ENCODE data around the gene DGKA.
"Not testable (repeated sequence)": the region's sequence is repeated elsewhere in the genome, so short reads cannot be mapped to it uniquely, and the experiment has no call there.

DGKA gene

GRCh38 chr12:55930771-55931316, at the start of gene DGKA:
Gene DGKA, plus strand, starts transcription at chr12:55931162. Its CDS starts 5,342 bp downstream, at chr12:55936504.
- peak; percentile 89 for DNase-seq

GRCh38 chr12:55885113-55885512, 45.8 kb upstream of the DGKA start:
- no peak for DNase-seq

- no peak for DNase-seq
These were observed 39.7 kb upstream of the DGKA start for GRCh38 chr12:55891310-55891709.

DNA sequence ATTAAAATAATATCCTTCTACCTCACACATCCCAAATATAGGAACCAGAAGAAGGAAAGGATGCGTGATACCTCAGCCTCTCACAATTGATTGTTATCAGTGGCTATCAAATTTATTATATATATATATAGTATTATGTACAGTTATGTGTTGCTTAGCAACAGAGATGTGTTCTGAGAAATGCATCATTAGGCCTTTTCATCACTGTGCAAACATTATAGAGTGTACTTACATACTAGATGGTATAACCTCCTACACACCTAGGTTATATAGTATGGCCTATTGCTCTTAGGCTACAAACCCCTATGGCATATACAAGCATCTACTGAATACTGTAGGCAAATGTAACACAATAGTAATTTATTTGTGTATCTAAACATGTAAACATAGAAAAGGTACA, 37.2 kb upstream of the DGKA start:
- DNase-seq = no peak

DNA sequence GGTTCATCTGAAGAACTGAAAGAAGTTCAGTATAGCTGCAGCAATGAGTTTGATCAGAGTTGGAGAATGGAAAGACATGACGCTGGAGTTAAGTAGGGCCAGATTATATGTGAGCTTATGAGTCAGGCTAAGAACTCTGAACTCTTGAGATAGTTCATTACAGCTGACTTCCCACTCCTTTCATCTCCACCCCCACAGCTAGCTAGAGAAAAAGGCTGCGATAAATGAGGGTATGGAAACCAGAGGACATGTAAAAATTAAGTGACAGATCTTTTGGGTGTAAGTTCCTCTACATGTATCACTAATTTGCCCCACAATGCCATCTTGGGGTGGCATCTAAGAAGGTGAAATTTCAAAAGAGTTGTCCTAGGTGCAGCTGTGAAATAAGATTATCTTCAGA, 31.9 kb upstream of the DGKA start:
- DNase-seq = peak; percentile 56

GRCh38 chr12:55901881-55902490, 29.0 kb upstream of the DGKA start:
- DNase-seq = peak; percentile 28

DNA sequence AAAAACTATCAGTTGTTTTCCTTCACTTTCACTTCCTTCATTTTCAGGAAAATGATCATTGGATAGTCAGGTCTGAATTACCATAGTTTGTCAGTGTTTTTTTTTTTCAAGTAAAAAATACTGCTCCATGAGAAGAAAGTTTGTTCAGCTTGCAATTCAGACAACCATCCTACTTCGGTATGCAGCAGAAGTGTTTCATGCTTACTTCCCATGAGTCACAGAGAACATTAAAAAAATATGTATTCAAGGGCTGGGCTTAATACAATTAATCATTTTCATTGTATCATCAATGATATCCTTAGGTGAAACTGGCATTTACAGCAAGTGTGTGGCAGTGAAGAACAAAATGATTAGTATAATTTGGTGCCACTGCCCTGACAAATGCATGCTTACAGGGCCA, 24.9 kb upstream of the DGKA start:
- DNase-seq = no peak

DNA sequence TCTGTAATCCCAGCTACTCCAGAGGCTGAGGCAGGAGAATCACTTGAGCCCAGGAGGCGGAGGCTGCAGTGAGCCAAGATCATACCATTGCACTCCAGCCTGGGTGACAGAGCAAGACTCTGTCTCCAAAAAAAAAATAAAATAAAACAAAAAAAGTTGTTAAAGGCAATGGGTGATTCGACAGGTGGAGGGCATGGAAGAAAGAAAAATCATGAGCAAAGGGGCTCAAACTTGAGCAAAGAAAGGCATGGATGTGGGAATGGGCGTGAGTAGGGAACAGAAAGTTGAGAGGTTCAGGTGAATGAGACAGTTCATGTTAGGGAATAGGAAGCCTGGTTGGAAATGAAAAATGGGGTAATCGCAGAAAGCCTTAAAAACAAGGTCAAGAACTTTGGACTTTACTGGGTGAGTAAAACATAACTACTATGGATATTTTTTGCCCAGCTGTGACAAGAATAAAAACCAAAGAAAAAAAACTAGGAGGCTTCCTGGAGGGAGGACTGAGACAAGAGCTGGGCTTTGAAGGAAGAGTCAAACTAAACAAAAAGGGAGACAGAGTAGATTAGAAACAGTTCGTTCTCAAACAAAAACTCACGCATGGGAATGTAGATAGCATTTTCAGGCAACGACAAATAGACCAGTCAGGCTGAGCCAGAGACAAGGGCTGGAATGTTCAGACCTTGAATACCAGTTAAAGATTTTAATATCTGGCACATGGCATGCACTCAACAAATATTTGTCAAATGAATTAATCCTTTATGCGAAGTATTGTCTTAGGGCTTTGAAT, 22.0 kb upstream of the DGKA start:
- DNase-seq = peak; percentile 4

GRCh38 chr12:55909513-55909884, 21.5 kb upstream of the DGKA start:
- no peak for DNase-seq

- peak; percentile 4 for DNase-seq
These were observed 18.1 kb upstream of the DGKA start for GRCh38 chr12:55912908-55913307.

DNA sequence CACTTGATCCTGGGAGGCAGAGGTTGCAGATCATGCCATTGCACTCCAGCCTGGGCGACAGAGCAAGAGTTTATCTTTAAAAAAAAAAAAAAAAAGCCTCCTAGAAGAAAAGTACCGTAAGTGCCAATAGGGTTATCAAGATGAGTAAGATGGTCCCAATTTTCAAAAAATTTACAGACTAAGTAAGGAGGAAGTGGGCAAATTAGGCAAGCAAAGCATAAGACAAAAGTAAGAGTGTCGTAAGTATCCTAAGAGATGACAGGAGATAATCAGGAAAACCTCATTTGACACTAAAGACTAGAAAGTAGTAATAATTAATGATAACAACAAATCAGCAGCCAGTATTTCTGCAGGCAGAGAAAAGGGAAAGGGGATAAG, 15.5 kb upstream of the DGKA start:
- DNase-seq = no peak

DNA sequence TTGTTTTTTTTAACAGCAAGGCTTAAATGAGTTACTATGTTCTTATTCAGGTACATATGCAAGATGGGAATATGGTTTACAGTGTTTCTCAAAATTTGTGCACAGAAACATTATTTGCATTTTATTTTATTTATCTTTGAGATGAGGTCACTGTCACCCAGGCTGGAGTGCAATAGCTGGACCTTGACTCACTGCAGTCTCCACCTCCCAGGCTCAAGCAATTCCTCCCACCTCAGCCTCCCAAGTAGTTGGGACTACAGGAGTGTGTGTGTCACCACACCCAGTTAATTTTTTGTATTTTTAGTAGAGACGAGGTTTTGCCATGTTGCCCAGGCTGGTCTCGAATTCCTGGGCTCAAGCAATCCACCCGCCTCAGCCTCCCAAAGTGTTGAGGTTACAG, 11.9 kb upstream of the DGKA start:
- DNase-seq = not testable (repeated sequence)

DNA sequence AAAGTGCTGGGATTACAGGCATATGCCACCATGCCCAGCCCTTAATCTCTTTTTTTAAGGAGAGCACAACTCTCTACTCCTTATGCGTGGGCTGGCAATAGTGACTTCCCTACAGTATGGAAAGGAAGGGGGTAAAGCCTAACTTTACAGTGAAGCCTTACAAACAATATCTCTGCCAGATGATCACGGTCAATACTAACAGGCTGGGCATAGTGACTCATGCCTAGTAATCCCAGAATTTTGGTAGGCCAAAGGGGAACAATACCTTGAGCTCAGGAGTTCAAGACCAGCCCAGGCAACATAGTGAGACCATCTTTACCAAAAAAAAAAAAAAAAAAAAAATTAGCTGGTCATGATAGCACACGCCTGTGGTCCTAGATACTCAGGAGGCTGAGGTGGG, 8.8 kb upstream of the DGKA start:
- DNase-seq = no peak

DNA sequence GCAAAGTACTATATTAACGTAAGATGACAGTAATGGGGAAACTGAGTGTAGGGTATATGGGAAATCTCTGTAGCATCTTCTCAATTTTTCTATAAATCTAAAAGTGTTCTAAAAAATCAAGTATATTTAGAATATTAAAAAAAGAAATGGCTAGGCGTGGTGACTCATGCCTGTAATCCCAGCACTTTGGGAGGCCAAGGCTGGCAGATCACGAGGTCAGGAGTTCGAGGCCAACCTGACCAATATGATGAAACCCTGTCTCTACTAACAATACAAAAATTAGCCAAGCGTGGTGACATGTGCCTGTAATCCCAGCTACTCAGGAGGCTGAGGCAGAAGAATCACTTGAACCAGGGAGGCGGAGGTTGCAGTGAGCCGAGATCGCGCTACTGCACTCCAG, 7.3 kb upstream of the DGKA start:
- DNase-seq = not testable (repeated sequence)

GRCh38 chr12:55925371-55925770, 5.6 kb upstream of the DGKA start:
- no peak for DNase-seq

DNA sequence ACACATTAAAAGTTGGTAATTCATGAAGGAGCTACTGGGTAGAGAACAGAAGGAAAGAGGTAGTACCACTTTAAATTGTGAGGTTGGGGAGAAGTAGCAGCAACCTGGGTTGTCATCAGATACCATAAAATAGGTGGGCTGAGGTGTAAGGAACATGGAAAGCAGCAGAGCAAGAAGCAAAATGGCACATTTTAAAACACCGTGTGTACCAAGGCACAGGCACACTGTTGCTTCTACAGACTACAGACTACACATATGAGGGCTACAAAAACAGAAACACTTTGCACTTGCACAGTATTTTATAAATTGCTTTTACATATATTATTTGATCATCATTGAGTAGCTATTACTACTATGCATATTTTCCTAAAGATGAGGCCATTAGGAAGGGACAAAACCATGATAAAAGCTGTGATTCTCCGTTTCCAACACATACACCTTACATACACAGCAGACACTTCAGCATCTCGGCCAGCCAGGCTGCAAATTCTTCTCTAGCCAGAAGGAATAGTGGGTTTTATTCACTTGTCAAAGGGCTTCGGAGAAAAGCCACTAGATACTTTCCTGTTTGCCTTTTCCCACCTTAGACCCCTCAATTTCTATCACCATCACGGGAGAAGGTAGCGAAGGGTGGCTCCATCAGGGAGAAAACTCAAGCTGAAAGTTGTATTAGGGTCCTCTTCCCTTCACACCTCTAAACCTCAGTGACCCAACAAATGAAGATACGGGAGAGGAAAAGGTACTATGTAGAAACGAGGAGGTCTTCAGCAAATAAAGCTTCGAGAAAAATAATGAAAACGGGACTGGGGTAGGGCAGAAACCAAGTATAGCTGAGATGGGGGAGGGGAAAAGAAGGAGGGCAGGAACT, 4.9 kb upstream of the DGKA start:
- no peak for DNase-seq

DNA sequence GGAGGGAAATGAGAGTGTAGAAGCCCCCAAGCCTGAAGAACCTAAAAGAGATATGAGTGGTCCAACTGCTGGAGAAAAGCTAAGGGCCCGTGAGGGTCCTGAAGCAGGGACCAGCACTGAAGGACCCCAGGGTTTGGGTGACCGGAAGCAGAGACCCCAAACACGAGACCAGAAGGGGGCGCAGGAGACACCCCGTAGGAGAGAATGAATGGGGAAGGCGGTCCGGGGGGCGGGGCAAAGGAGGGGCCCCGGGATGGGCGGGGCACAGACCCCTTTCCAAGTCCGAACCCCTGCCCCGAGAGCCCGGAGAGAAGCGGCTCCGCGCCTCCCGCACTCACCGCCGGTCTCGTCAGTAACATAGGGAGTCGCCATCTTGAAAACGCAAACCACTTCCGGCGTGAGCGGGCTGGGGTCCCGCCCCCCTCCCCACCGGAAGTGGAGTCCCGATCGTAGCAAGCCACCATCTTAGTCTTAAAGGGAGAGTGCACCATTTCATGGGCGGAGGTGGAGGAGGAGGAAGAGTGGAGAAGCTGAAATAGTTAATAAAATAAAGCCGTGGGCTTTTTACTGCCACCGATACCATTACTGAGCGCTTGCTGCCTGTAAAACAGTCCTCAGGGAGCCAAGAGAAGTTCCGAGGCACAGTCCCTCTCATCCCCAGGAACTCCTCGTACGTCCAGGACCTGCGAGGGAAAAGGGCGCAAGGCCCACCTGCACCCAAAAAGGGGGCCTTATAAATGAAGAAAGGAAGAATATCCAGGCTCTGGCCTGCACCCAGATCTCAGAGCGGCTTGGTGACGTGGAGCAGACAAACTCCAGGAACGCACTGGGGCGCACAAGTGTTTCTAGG, 4.0 kb upstream of the DGKA start:
- peak; percentile 98 for DNase-seq

DNA sequence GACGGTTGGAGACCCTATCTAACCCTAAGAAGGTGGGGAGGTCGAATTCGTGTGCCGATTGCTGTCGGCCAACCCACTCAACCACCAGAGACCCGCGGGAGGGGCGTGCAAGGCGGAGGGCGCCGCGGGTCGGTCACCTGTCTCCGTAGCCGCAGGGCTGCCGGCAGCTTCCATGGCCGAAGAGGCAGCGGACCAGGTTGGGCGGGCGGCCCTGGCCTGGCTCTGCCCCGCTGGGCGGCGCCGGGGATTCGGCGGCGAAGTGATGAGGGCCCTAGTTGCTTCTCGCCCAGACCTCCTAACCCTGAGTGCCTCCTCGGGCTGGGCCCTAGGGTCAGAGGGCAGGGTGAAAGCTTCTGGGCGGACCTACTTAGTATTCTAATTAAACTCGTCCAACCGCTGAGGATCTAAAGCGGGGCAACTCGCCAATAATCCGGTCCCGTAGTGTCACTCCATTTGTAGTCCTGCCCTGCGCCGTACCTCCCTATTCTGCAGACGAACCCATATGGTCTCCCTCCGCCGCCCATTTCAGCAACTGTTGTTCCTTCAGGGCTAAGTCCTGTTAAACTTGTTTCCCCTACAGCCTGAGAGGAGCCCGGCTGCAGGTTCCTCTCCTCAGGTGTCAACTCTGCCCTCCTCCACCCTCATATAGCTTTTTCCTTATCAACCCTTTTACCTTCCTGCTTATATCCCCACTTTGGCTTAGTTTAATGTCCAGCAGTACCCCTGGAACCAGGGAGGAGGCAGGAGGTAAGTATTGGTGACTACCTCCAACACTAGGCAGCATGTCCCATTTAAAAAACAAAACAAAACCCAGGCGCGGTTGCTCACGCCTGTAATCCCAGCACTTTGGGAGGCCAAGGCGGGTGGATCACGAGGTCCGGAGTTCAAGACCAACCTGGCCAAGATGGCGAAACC, 3.1 kb upstream of the DGKA start, which contains the start of gene PYM1:
Gene PYM1, minus strand, starts transcription at position 307 of the 915 bp plus-strand sequence. Its CDS starts 133 bp downstream, at position 174.
- DNase-seq = peak; percentile 84

DNA sequence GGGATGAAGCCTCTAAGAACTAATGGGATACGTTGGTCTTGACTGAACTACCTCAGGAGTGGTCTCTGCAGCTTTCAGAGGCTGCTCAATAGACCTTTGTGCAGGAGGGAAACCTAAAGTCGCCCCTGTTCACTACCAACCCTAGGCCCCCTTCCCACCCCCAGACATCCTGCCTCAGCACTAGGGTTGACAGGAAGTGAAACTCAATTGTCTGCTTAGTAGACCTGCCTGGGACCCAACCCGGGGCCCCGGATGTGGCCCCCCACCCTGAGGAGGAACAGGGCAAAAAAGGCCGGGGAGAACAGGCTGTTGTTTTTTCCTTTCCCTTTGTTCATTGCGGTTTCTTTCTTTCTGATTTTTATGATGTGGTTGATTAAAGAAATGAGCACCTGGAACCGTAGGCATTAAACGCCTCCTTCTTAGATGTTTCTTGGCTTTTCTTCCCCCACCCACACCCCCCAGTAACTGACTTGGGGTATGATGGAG, 1.6 kb upstream of the DGKA start:
- DNase-seq = peak; percentile 88

GRCh38 chr12:55931317-55931779, 386 bp downstream of the DGKA start:
- DNase-seq = no peak
